Myocyte (in vitro differentiated cells): ENCODE measurements around the gene CCDC15. TPM values are rescaled to one million over a fixed set of nuclear protein-coding genes. Genes with fewer than 3 reads are reported as not detected.
A peak's percentile ranks its signal among the peaks of the same experiment; 100 is the strongest.
"Not testable (repeated sequence)": the region's sequence is repeated elsewhere in the genome, so short reads cannot be mapped to it uniquely, and the experiment has no call there.

Experiments
- DNase-seq: peaks from one replicate; pipeline ENCODE4 v3.0.0-alpha.2; 2012; ENCODE audit warnings: low read depth
- total RNA-seq: library from RNA; depleted of rRNA; stranded (reverse); fragments of >200 nt; gene quantifications from 2 replicates; pipeline ENCODE4 v1.2.3, GENCODE V29; 2014

Gene CCDC15
- total RNA-seq, 1 donor from 2014 or later: 1.8 TPM

DNA sequence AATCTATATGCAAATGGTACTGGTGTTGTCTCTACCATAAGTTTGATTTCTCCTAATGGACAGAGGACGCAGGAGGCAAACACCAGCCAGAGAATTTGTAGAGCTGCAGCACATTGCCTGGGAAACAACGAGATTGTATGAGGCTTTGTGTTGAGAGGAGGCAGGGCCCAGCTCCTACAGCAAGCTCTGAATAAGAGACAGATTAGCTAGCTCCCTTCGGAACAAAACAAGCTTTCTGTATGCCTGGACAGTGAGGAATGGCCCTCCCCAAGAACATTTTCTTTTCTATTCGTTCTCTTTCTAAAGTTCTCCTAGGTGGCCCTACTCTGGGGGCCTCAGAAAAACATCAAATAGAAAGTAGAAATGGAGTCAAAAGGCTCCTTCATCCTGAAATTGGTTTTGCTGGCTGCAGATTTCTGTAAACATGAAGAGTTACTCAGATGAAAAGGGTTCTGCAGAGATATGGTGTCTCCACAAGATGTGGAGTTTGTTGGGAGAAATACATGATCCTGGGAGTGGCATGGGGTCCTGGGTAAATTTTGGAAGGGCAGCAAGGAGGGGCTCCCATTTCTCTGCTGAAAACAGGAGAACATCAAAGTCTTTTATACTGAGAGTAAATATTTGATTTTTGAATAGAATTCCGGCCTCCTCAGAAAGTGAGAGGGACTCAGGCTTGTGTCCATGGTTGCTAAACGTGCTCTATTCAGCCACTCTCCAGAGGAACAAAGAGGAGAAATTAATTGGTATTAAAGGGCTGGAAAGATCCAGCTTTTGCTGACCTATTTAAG, 11.3 kb upstream of the CCDC15 start:
- no peak for DNase-seq

DNA sequence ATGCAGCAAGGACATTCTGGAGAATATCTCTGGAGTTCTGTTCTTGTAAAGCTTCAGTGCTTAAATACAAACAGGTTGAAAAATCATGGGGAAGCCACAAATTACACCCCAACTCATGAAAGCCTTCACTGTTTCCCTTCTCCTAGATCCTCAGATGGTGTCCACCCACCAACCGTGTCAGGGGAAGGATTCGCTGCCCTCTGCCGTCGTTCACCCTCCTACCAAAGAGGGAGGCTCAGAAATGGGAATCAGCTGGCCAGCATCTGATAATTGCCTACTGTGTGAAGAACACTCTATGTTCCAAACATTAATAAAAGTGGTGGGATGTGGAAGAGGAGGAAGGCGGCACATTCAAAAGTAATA, 10.8 kb upstream of the CCDC15 start:
- no peak for DNase-seq

DNA sequence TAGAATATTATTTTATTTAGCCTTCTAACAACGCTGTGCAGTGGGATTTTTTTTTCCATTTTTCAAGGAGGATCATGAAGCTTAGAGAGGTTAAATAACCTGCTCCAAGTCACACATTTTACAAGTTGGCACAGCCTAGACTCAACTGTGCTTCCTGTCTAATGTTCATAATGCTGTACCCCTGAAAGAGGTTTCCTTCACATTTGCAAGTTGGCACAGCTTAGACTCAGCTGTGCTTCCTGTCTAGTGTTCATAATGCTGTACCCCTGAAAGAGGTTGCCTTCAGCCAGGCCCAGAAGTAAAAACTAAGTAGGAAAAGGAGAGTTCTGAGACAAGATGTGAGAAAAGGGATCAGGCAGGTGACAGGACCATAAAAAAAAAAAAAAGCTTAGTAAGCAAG, 10.3 kb upstream of the CCDC15 start:
- DNase-seq: no peak

DNA sequence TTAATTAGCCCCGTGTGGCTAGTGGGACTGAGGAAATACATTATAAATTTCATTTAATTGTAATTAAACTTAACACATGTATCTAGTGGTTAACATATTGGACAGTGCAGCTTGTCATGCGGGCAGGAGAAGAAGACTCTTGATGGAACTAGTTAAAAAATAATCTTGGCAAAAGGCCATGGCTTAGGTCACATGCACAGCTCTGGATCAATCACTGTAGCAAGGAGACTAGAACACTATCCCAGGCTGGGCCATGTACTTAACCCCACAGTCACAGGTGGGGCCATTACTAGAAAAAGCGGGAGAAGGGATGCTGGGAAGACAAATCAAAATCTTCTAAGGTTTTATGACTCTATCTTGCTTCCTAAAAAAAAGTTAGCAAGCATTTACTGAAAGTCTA, 9.4 kb upstream of the CCDC15 start:
- no peak for DNase-seq

GRCh38 chr11:124945826-124946225, 8.2 kb upstream of the CCDC15 start:
- no peak for DNase-seq

- DNase-seq: peak; percentile 30
Measured at GRCh38 chr11:124946735-124947141, 7.3 kb upstream of the CCDC15 start.

DNA sequence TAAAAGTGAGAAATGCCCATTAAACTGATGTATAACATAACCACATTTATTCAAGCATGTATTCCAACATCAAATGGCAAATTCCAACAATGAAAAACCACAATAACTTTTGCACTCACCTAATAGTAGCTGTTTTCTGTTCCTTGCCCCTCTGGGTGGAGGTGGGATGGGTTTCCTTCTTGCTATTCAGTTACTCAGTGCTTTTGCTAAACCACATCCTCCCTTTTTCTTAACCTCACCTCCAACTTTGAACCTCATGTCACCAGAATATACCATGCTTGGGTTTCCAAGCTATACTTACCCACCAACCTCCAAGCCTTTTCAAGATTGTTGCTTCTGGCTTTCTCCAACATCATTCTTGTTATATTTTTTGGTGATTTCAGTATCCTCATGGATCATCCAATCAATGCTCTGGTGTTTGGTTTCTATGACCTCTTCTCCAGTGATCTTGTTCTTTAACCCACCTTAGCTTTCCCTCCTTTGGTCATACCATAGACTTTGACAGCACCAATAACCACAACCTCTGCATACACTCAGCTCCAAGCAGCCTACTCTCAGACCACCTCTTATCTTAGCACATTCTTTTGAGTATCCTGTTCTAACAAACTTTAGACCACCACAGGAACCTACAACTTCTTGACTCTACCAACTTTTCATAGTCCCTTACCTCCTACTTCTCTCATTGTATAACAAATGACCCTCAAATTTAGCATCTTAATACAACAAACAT, 3.2 kb upstream of the CCDC15 start:
- DNase-seq: no peak

DNA sequence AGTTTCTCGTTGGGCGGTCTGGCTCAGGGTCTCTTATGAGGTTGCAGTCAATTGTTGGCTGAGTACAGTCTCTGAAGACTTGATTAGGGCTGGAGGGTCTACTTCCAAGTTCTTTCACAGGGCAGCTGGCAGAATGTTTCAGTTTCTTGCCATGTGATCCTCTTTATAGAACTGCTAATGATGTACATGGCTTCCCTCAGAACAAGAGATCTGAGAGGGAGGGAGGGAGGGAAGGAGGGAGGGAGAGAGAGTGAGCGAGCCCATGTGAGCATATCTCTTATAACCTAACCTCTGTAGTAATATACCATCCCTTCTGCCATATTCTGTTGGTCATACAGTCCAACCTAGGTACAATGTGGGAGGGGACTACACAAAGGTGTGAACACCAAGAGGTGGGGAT, 2.7 kb upstream of the CCDC15 start:
- DNase-seq: no peak

GRCh38 chr11:124954590-124954955, 571 bp downstream of the CCDC15 start:
- no peak for DNase-seq

DNA sequence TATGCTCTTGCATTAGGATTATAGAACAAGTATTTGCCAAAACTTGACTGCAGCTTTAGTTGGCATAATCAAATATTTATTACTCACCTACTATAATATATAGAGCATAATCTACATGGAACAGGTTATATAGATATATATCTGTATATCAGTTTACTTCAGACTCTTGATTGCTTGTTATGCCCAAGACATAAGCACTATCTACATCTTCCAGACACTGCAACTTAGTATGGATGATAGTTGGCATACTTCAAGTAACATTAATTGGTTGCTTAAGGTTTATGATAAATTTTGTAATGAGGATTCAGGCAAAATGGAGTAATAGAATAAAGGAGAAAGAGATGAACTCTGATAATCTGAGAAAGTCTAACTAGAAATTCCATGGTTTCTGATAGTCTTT, 1.0 kb downstream of the CCDC15 start:
- DNase-seq: no peak

- peak; percentile 83 for DNase-seq
Measured at GRCh38 chr11:124961972-124962609, 8.1 kb downstream of the CCDC15 start.

GRCh38 chr11:124968197-124968596, 14.2 kb downstream of the CCDC15 start:
- DNase-seq: not testable (repeated sequence)

- peak; percentile 9 for DNase-seq
Measured at GRCh38 chr11:124970925-124971324, 16.9 kb downstream of the CCDC15 start.

GRCh38 chr11:124971810-124972209, 17.8 kb downstream of the CCDC15 start:
- no peak for DNase-seq

GRCh38 chr11:124976531-124976930, 22.5 kb downstream of the CCDC15 start:
- no peak for DNase-seq

- DNase-seq: peak; percentile 6
Measured at GRCh38 chr11:124977006-124977405, 23.0 kb downstream of the CCDC15 start.

DNA sequence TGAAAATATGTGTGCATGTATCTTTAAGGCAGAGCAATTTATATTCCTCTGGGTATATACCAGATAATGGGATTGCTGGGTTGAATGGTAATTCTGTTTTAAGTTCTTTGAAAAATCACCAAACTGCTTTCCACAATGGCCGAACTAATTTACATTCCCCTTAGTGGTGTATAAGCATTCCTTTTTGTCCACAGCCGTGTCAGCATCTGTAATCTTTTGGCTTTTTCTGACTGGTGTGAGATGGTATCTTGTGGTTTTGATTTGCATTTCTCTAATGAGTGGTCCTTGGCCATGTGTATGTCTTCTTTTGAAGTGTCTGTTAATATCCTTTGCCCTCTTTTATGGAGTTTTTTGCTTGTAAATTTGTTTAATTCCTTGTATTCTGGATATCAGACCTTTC, 24.3 kb downstream of the CCDC15 start:
- DNase-seq: no peak

- DNase-seq: no peak
Measured at GRCh38 chr11:124982043-124982442, 28.0 kb downstream of the CCDC15 start.

GRCh38 chr11:124983674-124984511, 29.9 kb downstream of the CCDC15 start:
- DNase-seq: no peak

DNA sequence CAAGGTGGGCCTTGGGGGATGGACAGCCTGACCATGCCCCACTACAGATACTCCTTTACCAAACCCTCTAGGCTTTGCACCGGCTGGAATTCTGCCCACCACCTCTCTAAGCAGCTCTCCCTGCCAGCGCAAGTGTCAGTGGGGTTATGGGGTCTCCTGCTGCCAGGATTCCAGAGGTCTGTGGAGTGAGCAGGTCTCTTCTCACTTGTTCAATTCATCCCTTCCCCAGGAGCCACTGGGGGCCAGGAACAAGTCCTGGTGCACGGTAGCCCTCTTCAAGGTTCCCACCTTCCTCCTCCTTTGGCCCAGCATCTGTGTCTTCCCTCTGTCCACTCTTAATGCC, 30.5 kb downstream of the CCDC15 start:
- DNase-seq: no peak

- DNase-seq: no peak
Measured at GRCh38 chr11:124987096-124987495, 33.1 kb downstream of the CCDC15 start.

GRCh38 chr11:124988063-124988462, 34.1 kb downstream of the CCDC15 start:
- no peak for DNase-seq
